K562 (cell line): Measurements from ENCODE around the gene CALML3. TPM values are rescaled to one million over a fixed set of nuclear protein-coding genes. Genes with fewer than 3 reads are reported as not detected.

Source experiments
- ATAC-seq: fragments of 200-7000 bp; cut with Tn5 transposase; 3 replicates; pipeline ENCODE4 v1.9.1; 2020; ENCODE audit warnings: moderate library complexity
- BruUV-seq: library from RNA; stranded (reverse); fragments of 400-500 nt; replicated peaks from 2 replicates; lab custom pipeline; 2021; lab: Mats Ljungman, UMichigan
- CTCF ChIA-PET: fragments of 300-600 bp; formaldehyde crosslinking; extraction: SDS; loops from one replicate; lab custom pipeline; 2021; ENCODE audit warnings: low intra/inter-chr PET ratio; lab: Yijun Ruan, JAX
- POLR2A ChIA-PET: fragments of 300-600, 350-650 bp; sonication (Branson Sonifier 250); formaldehyde crosslinking; extraction: SDS; loops from one replicate; lab custom pipeline; 2021; ENCODE audit warnings: antibody characterized with exemption, inconsistent platforms; lab: Yijun Ruan, JAX
- DNase-seq, 4 experiments: peaks; one replicate each; pipeline versions ENCODE4 v3.0.0 to v3.0.0-alpha.2; 2011 to 2018; ENCODE audit warnings: low spot score in 3 of 4, mixed read lengths in 3 of 4; ENCODE audit errors: extremely low read depth in 1 of 4
- FAIRE-seq: peaks from 2 replicates; lab custom pipeline; 2011; peaks lifted over from hg19 to GRCh38; lab: Jason Lieb, UNC
- H2AFZ ChIP-seq: 2 replicates; pipeline ENCODE4 v1.6.0; 2011; ENCODE audit warnings: low read depth, low read length, control low read depth, inconsistent platforms
- H3K27ac ChIP-seq: fragments of 200-600 bp; 3 replicates; pipeline ENCODE4 v1.8.0; 2011; ENCODE audit warnings: low read depth, mild to moderate bottlenecking, control low read depth, inconsistent platforms, low read length, moderate library complexity, mixed read lengths; ENCODE audit errors: extremely low read depth
- H3K27me3 ChIP-seq, 2 experiments: fragments of 300-600 bp in 1 of 2; 2 replicates in 1 of 2; 3 replicates in 1 of 2; pipeline versions ENCODE4 v1.6.0 to v1.8.0; 2011; ENCODE audit warnings: inconsistent platforms in 2 of 2, low read length in 2 of 2, mild to moderate bottlenecking in 1 of 2, mixed read lengths in 1 of 2, moderate library complexity in 1 of 2; ENCODE audit not compliant: control insufficient read depth in 2 of 2, insufficient read depth in 2 of 2
- H3K36me3 ChIP-seq: fragments of 300-600 bp; 3 replicates; pipeline ENCODE4 v1.8.0; 2011; ENCODE audit warnings: mild to moderate bottlenecking, low read length, inconsistent platforms; ENCODE audit not compliant: control insufficient read depth, insufficient read depth
- H3K4me1 ChIP-seq, 2 experiments: fragments of 200-600 bp in 1 of 2; replicated peaks in 1 of 2; 2 replicates in 1 of 2; 3 replicates in 1 of 2; pipeline versions ENCODE4 v1.5.1 to v1.8.0; 2011; ENCODE audit warnings: inconsistent platforms in 2 of 2, low read length in 2 of 2, mild to moderate bottlenecking in 1 of 2, mixed read lengths in 1 of 2, moderate library complexity in 1 of 2; ENCODE audit not compliant: control insufficient read depth in 2 of 2, insufficient read depth in 2 of 2
- H3K4me2 ChIP-seq: 2 replicates; pipeline ENCODE4 v1.6.1; 2011; ENCODE audit warnings: low read length, control low read depth, inconsistent platforms, mixed read lengths; ENCODE audit not compliant: insufficient read depth
- H3K4me3 ChIP-seq: fragments of 200-600 bp; sonication (generic), shearing (Covaris generic); 2 replicates; pipeline ENCODE4 v1.5.1; 2016; ENCODE audit warnings: control low read depth, inconsistent platforms
- H3K79me2 ChIP-seq: fragments of 200-600 bp; 3 replicates; pipeline ENCODE4 v1.8.0; 2011; ENCODE audit warnings: low read length, inconsistent platforms; ENCODE audit not compliant: control insufficient read depth, insufficient read depth
- H3K9ac ChIP-seq, 2 experiments: 2 replicates each; pipeline versions ENCODE4 v1.6.0 to v1.6.1; 2011; ENCODE audit warnings: low read depth in 2 of 2, low read length in 2 of 2, control low read depth in 1 of 2, inconsistent platforms in 1 of 2, mild to moderate bottlenecking in 1 of 2, mixed read lengths in 1 of 2; ENCODE audit not compliant: insufficient read depth in 1 of 2
- H3K9me1 ChIP-seq: one replicate; pipeline ENCODE4 v1.6.0; 2011; ENCODE audit warnings: inconsistent platforms, mild to moderate bottlenecking, low read length, moderate library complexity; ENCODE audit not compliant: control insufficient read depth, insufficient read depth
- H3K9me3 ChIP-seq: replicated peaks from 2 replicates; pipeline ENCODE4 v1.5.1; 2011; ENCODE audit warnings: low read depth, low read length, inconsistent platforms; ENCODE audit not compliant: control insufficient read depth, insufficient read depth
- H4K20me1 ChIP-seq: replicated peaks from 2 replicates; pipeline ENCODE4 v1.6.1; 2011; ENCODE audit warnings: low read length, inconsistent platforms, mixed read lengths; ENCODE audit not compliant: control insufficient read depth, insufficient read depth
- ATF7 ChIP-seq: fragments of 450-650 bp; IDR thresholded peaks from 2 replicates; pipeline ENCODE4 v1.7.1; 2014; ENCODE audit warnings: mild to moderate bottlenecking, moderate library complexity
- BHLHE40 ChIP-seq: IDR thresholded peaks from 2 replicates; pipeline ENCODE4 v1.6.1; 2011; ENCODE audit warnings: low read length, improper control_type of control experiment
- BRF2 ChIP-seq: IDR thresholded peaks from 3 replicates; pipeline ENCODE4 v1.6.1; 2011; ENCODE audit warnings: borderline replicate concordance, mild to moderate bottlenecking; ENCODE audit not compliant: insufficient read length, insufficient read depth
- GABPB2 ChIP-seq: fragments of 250-450 bp; sonication (Bioruptor Pico); conservative IDR thresholded peaks from 2 replicates; pipeline ENCODE4 v1.5.1; 2021; ENCODE audit warnings: mild to moderate bottlenecking
- POU5F1 ChIP-seq: fragments of 150-350 bp; IDR thresholded peaks from 2 replicates; pipeline ENCODE4 v1.6.1; 2014; ENCODE audit warnings: borderline replicate concordance, low read length, low read depth, mild to moderate bottlenecking; ENCODE audit not compliant: partially characterized antibody
- PRPF4 ChIP-seq: fragments of 200-400 bp; formaldehyde crosslinking; IDR thresholded peaks from one replicate; pipeline ENCODE4 v1.6.1; 2017; ENCODE audit warnings: low read length, low read depth, mild to moderate bottlenecking; ENCODE audit not compliant: insufficient read depth, poor library complexity, severe bottlenecking
- USF1 ChIP-seq: sonication (generic); formaldehyde crosslinking; IDR thresholded peaks from 2 replicates; pipeline ENCODE4 v1.9.0; 2022; ENCODE audit warnings: mild to moderate bottlenecking, missing genetic modification reagents
- ZBTB34 ChIP-seq: fragments of 250-450 bp; sonication (Bioruptor Pico); IDR thresholded peaks from 2 replicates; pipeline ENCODE4 v1.8.0; 2021; ENCODE audit warnings: mild to moderate bottlenecking, moderate library complexity
- ZBTB49 ChIP-seq: sonication (generic); formaldehyde crosslinking; IDR thresholded peaks from 2 replicates; pipeline ENCODE4 v1.8.0; 2022; ENCODE audit warnings: missing genetic modification reagents, mild to moderate bottlenecking, borderline replicate concordance
- ZNF507 ChIP-seq: conservative IDR thresholded peaks from 2 replicates; pipeline ENCODE4 v1.6.1; 2017; ENCODE audit warnings: missing genetic modification characterization, missing compliant biosample characterization
- WGBS: fragments of 100-300 bp; shearing (Covaris generic); methylation state at CpG from one replicate; pipeline ENCODE4 v1.1.6; 2016; ENCODE audit warnings: low coverage, mixed read lengths; ENCODE audit not compliant: insufficient coverage; ENCODE audit errors: missing lambda C conversion rate; 5-methylcytosine and 5-hydroxymethylcytosine counted together
- in situ Hi-C: fragments of 300-500 bp; cut with MboI; formaldehyde crosslinking; loops from 4 replicates; pipeline ENCODE4 v1.15.0; 2018; ENCODE audit warnings: inconsistent platforms, mixed read lengths
- intact Hi-C: fragments of 100-400 bp; cut with micrococcal nuclease; formaldehyde crosslinking; loops from 2 replicates; pipeline ENCODE4 v1.14.2; 2022
- polyA plus RNA-seq, 8 experiments: library from polyadenylated mRNA; depleted of rRNA in 4 of 8; stranded (reverse) in 5 of 8; unstranded in 3 of 8; fragments of >200 nt; fragmentation: Nextera tagmentation in 2 of 8; fragmentation: Illumina TruSeq in 1 of 8; extraction: Ambion mirVana in 2 of 8; extraction: Trizol in 1 of 8; gene quantifications; 2 replicates each; pipeline versions ENCODE4 v1.2.1 to v1.2.3, GENCODE V29; 2011 to 2014; ENCODE audit warnings: inconsistent platforms in 1 of 8, missing spikeins in 1 of 8
- total RNA-seq, 7 experiments: library from RNA; depleted of rRNA in 6 of 7; stranded (reverse); fragments of >200 nt in 6 of 7; fragmentation: Illumina TruSeq in 2 of 7; extraction: Trizol in 2 of 7; gene quantifications; 2 replicates each; pipeline versions ENCODE4 v1.2.1 to v1.2.3, GENCODE V29; 2011 to 2021; ENCODE audit warnings: low replicate concordance in 1 of 7

CALML3 gene
- total and polyA plus RNA-seq, 9 of the 15 experiments (the other 6 are each of a cell fraction or from before 2014, with no cell fraction given), result not detected

GRCh38 chr10:5551531-5552375 lies 27.0 kb downstream of the CALML3 start (continued):
- TF ChIP-seq USF1 (CRISPR knock-in tag) (peak; percentile 73), BHLHE40 (peak; percentile 54; the same call in 1 of the 2 replicates)
- TF ChIP-seq, all 486 proteins: peak for 52

- Histone ChIP-seq H3K4me2 (no peak overlapping the region), H3K36me3 (no peaks in the 10 kb centered on the region), H3K27me3 (no peaks in the 10 kb centered on the region), H3K9ac (peak overlapping the region in 1 of 2 experiments; percentile 39; a peak in 1 of 4 replicates), H3K9me1 (no peaks in the 10 kb centered on the region), H3K9me3 (no peaks in the 10 kb centered on the region), H4K20me1 (no peaks in the 10 kb centered on the region), H2AFZ (peak overlapping the region; percentile 71; the same call in 1 of the 2 replicates), H3K4me3 (no peak overlapping the region), H3K79me2 (no peaks in the 10 kb centered on the region), H3K27ac (no peak overlapping the region), H3K4me1 (peaks cover 65% of the 10 kb centered on the region in 2 experiments)
- ChIA-PET CTCF (interaction anchor here (0.6 kb wide), 1 partner anchor 532 kb away, joined by 3 read pairs; no protein-coding TSS in a partner anchor), POLR2A (interaction anchor here (0.7 kb wide), 1 partner anchor 14 kb away, joined by 3 read pairs; no protein-coding TSS in a partner anchor)
- intact Hi-C loops (no loop called here), in situ Hi-C loops (no loop called here)
- DNase-seq (no peak), ATAC-seq (no peak), FAIRE-seq (no peak)
- WGBS, result 77% methylated on average over 23 of the region's 23 CpGs
- no TSS peak for BruUV-seq
- TF ChIP-seq PRPF4, result no peak
- no peak for TF ChIP-seq ZNF507 (tag)
- no peak for TF ChIP-seq POU5F1
- no peak for TF ChIP-seq ZBTB49
- no peak for TF ChIP-seq ATF7
- TF ChIP-seq GABPB2 (CRISPR knock-in tag), result no peak
- TF ChIP-seq BRF2, result no peak
- TF ChIP-seq ZBTB34 (CRISPR knock-in tag), result no peak
These were observed 27.9 kb downstream of the CALML3 start for GRCh38 chr10:5552376-5553321.
